ENCODE results near the gene MRPL4. TPM values are rescaled to one million over a fixed set of nuclear protein-coding genes. Genes with fewer than 3 reads are reported as not detected.

The MRPL4 gene
- total RNA-seq, 2 experiments from 2014 or later = 55.4 to 58.6 TPM

Other genes with a start within 250 kb of the MRPL4 start
- 1 to 10 TPM; 1.1 TPM for gene COL5A3, start 241.7 kb upstream of the MRPL4 start, total RNA-seq
- gene RDH8, start 238.7 kb upstream of the MRPL4 start, total RNA-seq = not detected
- gene SHFL, start 165.9 kb upstream of the MRPL4 start, total RNA-seq = 100 to 1,000 TPM; 103 to 108 TPM
- 1 to 10 TPM; 2.4 TPM for gene ANGPTL6, start 149.5 kb upstream of the MRPL4 start, total RNA-seq
- gene PPAN, start 145.9 kb upstream of the MRPL4 start, total RNA-seq = 10 to 100 TPM; 74.3 to 75.6 TPM
- gene P2RY11, start 140.5 kb upstream of the MRPL4 start, total RNA-seq = 10 to 100 TPM; 33.2 to 33.5 TPM
- gene EIF3G, start 132.3 kb upstream of the MRPL4 start, total RNA-seq = 100 to 1,000 TPM; 202 to 203 TPM
- gene DNMT1, start 57.3 kb upstream of the MRPL4 start, total RNA-seq = 100 to 1,000 TPM; 314 to 331 TPM
- gene S1PR2, start 20.9 kb upstream of the MRPL4 start, total RNA-seq = 10 to 100 TPM in 1 of 2 experiments, 1 to 10 TPM in 1; 9.5 to 10.6 TPM
- gene ICAM1, start 18.9 kb downstream of the MRPL4 start, total RNA-seq = 10 to 100 TPM; 23.8 to 24.3 TPM
- 1 to 10 TPM; 1.5 to 2.0 TPM for gene ICAM4, start 34.7 kb downstream of the MRPL4 start, total RNA-seq
- 1 to 10 TPM in 1 of 2 experiments, under 1 TPM in 1; 0.53 to 1.1 TPM for gene ICAM5, start 37.7 kb downstream of the MRPL4 start, total RNA-seq
- gene ZGLP1, start 57.6 kb downstream of the MRPL4 start, total RNA-seq = 1 to 10 TPM; 1.0 to 1.4 TPM
- gene FDX2, start 63.8 kb downstream of the MRPL4 start, total RNA-seq = 1 to 10 TPM; 3.5 to 3.7 TPM
- gene RAVER1, start 81.3 kb downstream of the MRPL4 start, total RNA-seq = 10 to 100 TPM; 62.1 to 68.6 TPM
- gene ICAM3, start 87.4 kb downstream of the MRPL4 start, total RNA-seq = 100 to 1,000 TPM; 223 to 237 TPM
- gene TYK2, start 128.4 kb downstream of the MRPL4 start, total RNA-seq = 100 to 1,000 TPM; 226 to 243 TPM
- 100 to 1,000 TPM; 239 to 244 TPM for gene CDC37, start 151.3 kb downstream of the MRPL4 start, total RNA-seq
- gene PDE4A, start 168.3 kb downstream of the MRPL4 start, total RNA-seq = 10 to 100 TPM; 56.2 to 58.1 TPM

Data from activated CD4-positive, alpha-beta memory T cell treated with anti-CD3 and anti-CD28 coated beads, Interleukin-2, amount 10 ng/mL, durations not matched to agents 7 days and 5 days (primary cell).